A549 (cell line): Measurements from ENCODE around the gene RNF26. TPM values are rescaled to one million over a fixed set of nuclear protein-coding genes. Genes with fewer than 3 reads are reported as not detected.

Source experiments
- ATAC-seq, 2 experiments: fragments of 200-7000 bp in 1 of 2; fragments of >200 bp in 1 of 2; cut with Nextera tagmentation in 1 of 2; cut with Tn5 transposase in 1 of 2; 3 replicates each; pipeline versions ENCODE4 v1.8.0 to v1.9.1; 2018 to 2020; ENCODE audit warnings: mild to moderate bottlenecking in 1 of 2, moderate library complexity in 1 of 2
- CTCF ChIA-PET: fragments of 300-600 bp; sonication (Branson Sonifier 250); formaldehyde crosslinking; extraction: SDS; loops from one replicate; lab custom pipeline; 2021; ENCODE audit warnings: antibody characterized with exemption, inconsistent platforms; lab: Yijun Ruan, JAX
- POLR2A ChIA-PET: fragments of 350-600 bp; formaldehyde crosslinking; extraction: SDS; loops from one replicate; lab custom pipeline; 2021; ENCODE audit warnings: antibody characterized with exemption, inconsistent platforms; lab: Yijun Ruan, JAX
- DNase-seq, 2 experiments: peaks; one replicate each; pipeline versions ENCODE4 v3.0.0 to v3.0.0-alpha.2; 2011 to 2016; ENCODE audit warnings: low read depth in 1 of 2, low spot score in 1 of 2
- FAIRE-seq: peaks from 2 replicates; lab custom pipeline; 2011; peaks lifted over from hg19 to GRCh38; lab: Jason Lieb, UNC
- H3K27ac ChIP-seq, 2 experiments: fragments of >200 bp; sonication (Bioruptor Twin); formaldehyde crosslinking; 3 replicates each; pipeline ENCODE4 v1.5.1; 2016 to 2017
- H3K4me1 ChIP-seq: fragments of >200 bp; sonication (Bioruptor Twin); formaldehyde crosslinking; 3 replicates; pipeline ENCODE4 v1.6.1; 2016
- H3K4me2 ChIP-seq: fragments of >200 bp; sonication (Bioruptor Twin); formaldehyde crosslinking; 3 replicates; pipeline ENCODE4 v1.6.1; 2016
- H3K4me3 ChIP-seq: fragments of >200 bp; sonication (Bioruptor Twin); formaldehyde crosslinking; 3 replicates; pipeline ENCODE4 v1.5.1; 2016
- H3K9me3 ChIP-seq: fragments of >200 bp; sonication (Bioruptor Twin); formaldehyde crosslinking; 3 replicates; pipeline ENCODE4 v1.6.1; 2016
- CBX2 ChIP-seq: fragments of 200-600 bp; sonication (generic); IDR thresholded peaks from 2 replicates; pipeline ENCODE4 v1.6.1; 2016; ENCODE audit warnings: low read depth, mild to moderate bottlenecking, borderline replicate concordance
- CHD4 ChIP-seq: fragments of 200-600 bp; sonication (generic); IDR thresholded peaks from 2 replicates; pipeline ENCODE4 v1.6.1; 2016; ENCODE audit warnings: antibody characterized with exemption, mild to moderate bottlenecking, borderline replicate concordance
- EHF ChIP-seq: fragments of 250-450 bp; sonication (Bioruptor Pico); IDR thresholded peaks from 2 replicates; pipeline ENCODE4 v1.5.0; 2020; ENCODE audit warnings: mild to moderate bottlenecking
- FOSL2 ChIP-seq, 2 experiments: fragments of 450-650 bp in 1 of 2; fragments of >200 bp in 1 of 2; sonication (Bioruptor Twin) in 1 of 2; formaldehyde crosslinking; IDR thresholded peaks; 2 replicates each; pipeline versions ENCODE4 v1.5.0 to v1.6.1; 2016 to 2020; ENCODE audit warnings: mild to moderate bottlenecking in 1 of 2, moderate library complexity in 1 of 2
- FOXS1 ChIP-seq: fragments of 250-450 bp; sonication (Bioruptor Pico); IDR thresholded peaks from 2 replicates; pipeline ENCODE4 v1.5.0; 2020; ENCODE audit warnings: mild to moderate bottlenecking, moderate library complexity
- KDM1A ChIP-seq: fragments of 200-600 bp; sonication (generic); IDR thresholded peaks from 2 replicates; pipeline ENCODE4 v1.6.1; 2016; ENCODE audit warnings: low read depth, mild to moderate bottlenecking
- MAFK ChIP-seq: fragments of 450-650 bp; IDR thresholded peaks from 2 replicates; pipeline ENCODE4 v1.6.1; 2014; ENCODE audit not compliant: partially characterized antibody
- NFE2L2 ChIP-seq: fragments of 150-350 bp; conservative IDR thresholded peaks from 2 replicates; pipeline ENCODE4 v1.6.1; 2014; ENCODE audit warnings: low read length
- NPAS2 ChIP-seq: fragments of 250-450 bp; sonication (Bioruptor Pico); IDR thresholded peaks from 2 replicates; pipeline ENCODE4 v1.8.0; 2022; ENCODE audit warnings: mild to moderate bottlenecking, moderate library complexity, borderline replicate concordance
- POLR2AphosphoS2 ChIP-seq: conservative IDR thresholded peaks from 2 replicates; pipeline ENCODE4 v1.6.1; 2012; ENCODE audit warnings: low read length, improper control_type of control experiment, inconsistent platforms
- RAD21 ChIP-seq, 2 experiments: fragments of >200 bp in 1 of 2; sonication (Bioruptor Twin) in 1 of 2; formaldehyde crosslinking in 1 of 2; IDR thresholded peaks in 1 of 2; conservative IDR thresholded peaks in 1 of 2; 2 replicates in 1 of 2; 3 replicates in 1 of 2; pipeline ENCODE4 v1.6.1; 2012 to 2018; ENCODE audit warnings: inconsistent platforms in 1 of 2
- SMC3 ChIP-seq: fragments of >200 bp; sonication (Bioruptor Twin); formaldehyde crosslinking; IDR thresholded peaks from 3 replicates; pipeline ENCODE4 v1.6.1; 2018; ENCODE audit warnings: inconsistent platforms
- TFCP2L1 ChIP-seq: fragments of 250-450 bp; sonication (Bioruptor Pico); IDR thresholded peaks from 2 replicates; pipeline ENCODE4 v1.5.0; 2021; ENCODE audit warnings: mild to moderate bottlenecking
- TP53 ChIP-seq: fragments of 250-450 bp; sonication (Bioruptor Pico); IDR thresholded peaks from 2 replicates; pipeline ENCODE4 v1.5.0; 2021; ENCODE audit warnings: mild to moderate bottlenecking, moderate library complexity
- ZNF302 ChIP-seq: fragments of 250-450 bp; sonication (Bioruptor Pico); IDR thresholded peaks from 2 replicates; pipeline ENCODE4 v1.9.0; 2021; ENCODE audit warnings: inconsistent platforms, mild to moderate bottlenecking, moderate library complexity
- ZSCAN20 ChIP-seq: fragments of 250-450 bp; sonication (Bioruptor Pico); IDR thresholded peaks from 2 replicates; pipeline ENCODE4 v1.8.0; 2022; ENCODE audit warnings: mild to moderate bottlenecking, moderate library complexity
- WGBS: methylation state at CpG from one replicate; pipeline ENCODE4 v1.1.6; 2017; ENCODE audit errors: missing lambda C conversion rate; 5-methylcytosine and 5-hydroxymethylcytosine counted together
- polyA plus RNA-seq, 4 experiments: library from polyadenylated mRNA; depleted of rRNA in 3 of 4; stranded (reverse); fragments of >200 nt; fragmentation: RNase III in 1 of 4; extraction: RNeasy Plus Mini Kit Qiagen cat#74134 plus additional on column Dnase treatment in 1 of 4; gene quantifications; 2 replicates in 3 of 4; 3 replicates in 1 of 4; pipeline ENCODE4 v1.2.3, GENCODE V29; 2011 to 2017
- TF ChIP-seq, protein P1 (sequence below): IDR thresholded peaks from 2 replicates; pipeline ENCODE4 v1.6.1; 2012
- TF ChIP-seq, protein P2 (sequence below): IDR thresholded peaks from 2 replicates; pipeline ENCODE4 v1.6.1; 2012; ENCODE audit warnings: low read depth, borderline replicate concordance
- TF ChIP-seq, protein P3 (sequence below): fragments of >200 bp; sonication (Bioruptor Twin); formaldehyde crosslinking; IDR thresholded peaks from 3 replicates; pipeline ENCODE4 v1.5.1; 2016

Gene RNF26
- polyA plus RNA-seq, 2 of the 4 experiments (the other 2 are of a cell fraction): 23.5 to 26.5 TPM

DNA sequence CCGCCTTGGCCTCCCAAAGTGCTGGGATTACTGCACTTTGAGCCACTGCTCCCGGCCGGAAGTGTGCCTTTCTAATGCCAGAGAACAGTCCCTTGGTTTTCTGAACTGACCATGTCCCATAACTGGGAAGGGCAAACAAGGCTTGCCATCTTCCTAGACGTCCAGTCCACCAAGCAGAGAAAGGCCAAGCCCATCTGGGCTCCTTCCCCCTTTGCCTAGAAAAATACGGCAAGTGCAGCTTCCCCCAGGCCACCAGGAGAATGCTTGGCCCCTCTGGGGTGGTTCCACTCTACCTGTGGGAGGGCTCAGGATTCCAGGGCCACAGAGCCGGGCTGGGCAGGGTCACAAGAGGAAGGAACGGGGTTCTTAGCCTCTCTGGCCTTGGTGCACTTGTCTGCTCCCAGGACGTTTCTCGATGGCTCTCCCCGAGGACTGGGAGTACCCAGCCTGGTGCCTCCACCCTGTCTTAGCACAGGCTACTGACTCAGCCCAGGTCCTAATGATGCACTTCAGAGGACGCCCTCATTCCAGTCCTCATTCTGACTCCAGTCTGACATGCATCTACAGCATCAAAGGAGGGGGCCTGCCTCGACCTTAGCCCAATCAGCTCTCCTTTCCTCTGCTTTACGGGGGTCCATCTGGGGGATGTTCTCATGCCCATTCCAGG lies 46.0 kb downstream of the RNF26 start:
- TF ChIP-seq ZSCAN20 (no peak), MAFK (no peak), EHF (CRISPR knock-in tag) (no peak), NFE2L2 (no peak), KDM1A (no peak), FOSL2 (IDR thresholded peaks at IDR 0.05) (no peak), FOSL2 (CRISPR knock-in tag; IDR thresholded peaks at IDR 0.05) (no peak), CHD4 (no peak), RAD21 (conservative IDR thresholded peaks at IDR 0.05 in 1 of 2, IDR thresholded peaks at IDR 0.05 in 1 of 2) (no peak)
- TF ChIP-seq, protein P1, sequence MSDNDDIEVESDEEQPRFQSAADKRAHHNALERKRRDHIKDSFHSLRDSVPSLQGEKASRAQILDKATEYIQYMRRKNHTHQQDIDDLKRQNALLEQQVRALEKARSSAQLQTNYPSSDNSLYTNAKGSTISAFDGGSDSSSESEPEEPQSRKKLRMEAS: no peak
- TF ChIP-seq, protein P2, sequence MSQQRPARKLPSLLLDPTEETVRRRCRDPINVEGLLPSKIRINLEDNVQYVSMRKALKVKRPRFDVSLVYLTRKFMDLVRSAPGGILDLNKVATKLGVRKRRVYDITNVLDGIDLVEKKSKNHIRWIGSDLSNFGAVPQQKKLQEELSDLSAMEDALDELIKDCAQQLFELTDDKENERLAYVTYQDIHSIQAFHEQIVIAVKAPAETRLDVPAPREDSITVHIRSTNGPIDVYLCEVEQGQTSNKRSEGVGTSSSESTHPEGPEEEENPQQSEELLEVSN: no peak
- ATAC-seq: no peak
- Histone ChIP-seq H3K4me2 (no peak overlapping the region), H3K9me3 (no peaks in the 10 kb centered on the region), H3K4me1 (peaks cover 4% of the 10 kb centered on the region; the same call in 1 of the 3 replicates), H3K27ac (no peak overlapping the region), H3K4me3 (no peak overlapping the region)
- ChIA-PET CTCF (interaction anchor here (1.2 to 20.0 kb wide), 14 partner anchors 9 to 211 kb away, joined by 3 to 341 read pairs (median 14); partner anchors contain the start of genes C1QTNF5, MFRP and RNF26), POLR2A (interaction anchor here (1.7 kb wide), 1 partner anchor 95 kb away, joined by 4 read pairs; no protein-coding TSS in a partner anchor)
- FAIRE-seq: no peak
- no peak for DNase-seq
- 75% methylated on average over 11 of the region's 13 CpGs for WGBS

DNA sequence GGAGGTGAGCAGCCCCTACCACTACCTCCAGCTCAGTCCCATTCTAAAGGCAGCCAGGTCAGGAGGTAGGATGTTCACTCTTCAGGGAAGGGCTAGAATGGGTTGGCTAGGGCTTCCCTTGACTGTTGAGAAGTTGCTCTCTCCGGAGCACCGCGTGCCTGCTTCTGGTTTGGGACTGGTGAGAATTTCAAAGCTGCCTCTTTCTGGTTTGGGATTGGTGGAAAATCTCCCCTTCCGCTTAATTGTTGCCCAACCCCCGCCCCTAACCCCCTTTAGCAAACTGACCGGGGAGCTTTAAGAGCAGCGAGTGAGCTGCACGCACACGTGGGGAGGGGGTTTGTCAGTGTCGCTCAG lies 46.5 kb downstream of the RNF26 start:
- peak overlapping the region; percentile 84 for H3K4me2 ChIP-seq
- POLR2A ChIA-PET: interaction anchor here (1.3 to 1.7 kb wide), 2 partner anchors 19 to 94 kb away, joined by 3 to 4 read pairs; no protein-coding TSS in a partner anchor
- peak overlapping the region in 1 of 2 experiments; percentile 68; a peak in 2 of 6 replicates for H3K27ac ChIP-seq
- H3K4me1 ChIP-seq: peaks cover 4% of the 10 kb centered on the region; the same call in 1 of the 3 replicates
- CTCF ChIA-PET: interaction anchor here (0.6 to 20.0 kb wide), 29 partner anchors 10 to 406 kb away, joined by 3 to 341 read pairs (median 5); partner anchors contain the start of gene MFRP
- DNase-seq (no peak), ATAC-seq (no peak; a peak in 1 of 6 replicates), FAIRE-seq (no peak)
- H3K9me3 ChIP-seq: no peaks in the 10 kb centered on the region
- peak overlapping the region; percentile 55; the same call in 2 of the 3 replicates for H3K4me3 ChIP-seq
- WGBS: 64% methylated on average over 10 of the region's 10 CpGs
- TF ChIP-seq FOXS1 (CRISPR knock-in tag) (no peak), EHF (CRISPR knock-in tag) (no peak), NFE2L2 (no peak), SMC3 (no peak), TP53 (CRISPR knock-in tag) (no peak), ZNF302 (no peak), NPAS2 (CRISPR knock-in tag) (no peak), CBX2 (no peak), KDM1A (no peak), POLR2AphosphoS2 (no peak), TFCP2L1 (CRISPR knock-in tag) (no peak)
- TF ChIP-seq, protein P3, sequence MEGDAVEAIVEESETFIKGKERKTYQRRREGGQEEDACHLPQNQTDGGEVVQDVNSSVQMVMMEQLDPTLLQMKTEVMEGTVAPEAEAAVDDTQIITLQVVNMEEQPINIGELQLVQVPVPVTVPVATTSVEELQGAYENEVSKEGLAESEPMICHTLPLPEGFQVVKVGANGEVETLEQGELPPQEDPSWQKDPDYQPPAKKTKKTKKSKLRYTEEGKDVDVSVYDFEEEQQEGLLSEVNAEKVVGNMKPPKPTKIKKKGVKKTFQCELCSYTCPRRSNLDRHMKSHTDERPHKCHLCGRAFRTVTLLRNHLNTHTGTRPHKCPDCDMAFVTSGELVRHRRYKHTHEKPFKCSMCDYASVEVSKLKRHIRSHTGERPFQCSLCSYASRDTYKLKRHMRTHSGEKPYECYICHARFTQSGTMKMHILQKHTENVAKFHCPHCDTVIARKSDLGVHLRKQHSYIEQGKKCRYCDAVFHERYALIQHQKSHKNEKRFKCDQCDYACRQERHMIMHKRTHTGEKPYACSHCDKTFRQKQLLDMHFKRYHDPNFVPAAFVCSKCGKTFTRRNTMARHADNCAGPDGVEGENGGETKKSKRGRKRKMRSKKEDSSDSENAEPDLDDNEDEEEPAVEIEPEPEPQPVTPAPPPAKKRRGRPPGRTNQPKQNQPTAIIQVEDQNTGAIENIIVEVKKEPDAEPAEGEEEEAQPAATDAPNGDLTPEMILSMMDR: no peak
